GM12873 (cell line): ENCODE results near the gene SIL1.

Experiments
- TF ChIP-seq, protein P1 (sequence below): IDR thresholded peaks from 2 replicates; pipeline ENCODE4 v1.5.1; 2012; ENCODE audit warnings: low read depth, mild to moderate bottlenecking, moderate library complexity, low read length, control low read depth; ENCODE audit not compliant: insufficient read depth; ENCODE audit errors: missing control alignments

The SIL1 gene

DNA sequence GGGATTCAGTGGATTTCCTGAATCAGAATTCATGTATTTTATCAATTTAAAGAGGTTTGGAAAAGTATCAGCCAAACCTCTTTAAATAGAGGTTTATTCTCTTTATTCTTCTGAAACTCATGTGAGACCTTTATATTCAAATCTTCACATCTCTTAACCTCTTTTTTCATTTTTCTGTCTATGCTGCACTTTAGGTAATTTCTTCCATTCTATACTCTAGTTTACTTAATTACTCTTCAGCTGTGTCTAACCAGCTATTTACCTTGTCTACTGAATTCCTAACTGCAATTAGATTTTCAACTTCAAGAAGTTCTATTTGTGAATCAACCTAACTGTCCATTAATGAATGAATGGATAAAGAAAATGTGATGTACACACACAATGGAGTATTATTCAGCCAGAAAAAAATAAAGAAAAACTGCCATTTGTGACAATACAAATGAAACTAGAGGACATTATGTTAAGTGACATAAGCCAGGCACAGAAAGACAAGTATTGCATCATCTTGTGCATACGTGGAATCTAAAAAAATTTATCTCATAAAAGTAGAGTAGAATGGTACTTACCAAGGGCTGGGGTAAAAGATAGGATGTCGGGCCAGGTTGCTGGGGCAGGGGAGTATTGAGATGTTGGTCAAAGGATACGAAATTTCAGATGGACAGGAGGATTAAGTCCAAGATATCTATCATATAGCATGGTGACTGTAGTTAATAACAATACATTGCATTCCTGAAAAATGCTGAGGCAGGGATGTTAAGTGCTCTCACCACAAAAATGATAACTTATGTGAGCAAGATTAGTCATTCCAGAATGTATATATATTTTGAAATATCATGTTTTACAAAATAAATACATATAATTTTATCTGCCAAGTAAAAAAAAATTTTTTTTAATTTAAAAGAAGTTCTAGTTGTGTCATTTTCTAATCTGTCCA lies 193.5 kb downstream of the SIL1 start:
- TF ChIP-seq, protein P1, sequence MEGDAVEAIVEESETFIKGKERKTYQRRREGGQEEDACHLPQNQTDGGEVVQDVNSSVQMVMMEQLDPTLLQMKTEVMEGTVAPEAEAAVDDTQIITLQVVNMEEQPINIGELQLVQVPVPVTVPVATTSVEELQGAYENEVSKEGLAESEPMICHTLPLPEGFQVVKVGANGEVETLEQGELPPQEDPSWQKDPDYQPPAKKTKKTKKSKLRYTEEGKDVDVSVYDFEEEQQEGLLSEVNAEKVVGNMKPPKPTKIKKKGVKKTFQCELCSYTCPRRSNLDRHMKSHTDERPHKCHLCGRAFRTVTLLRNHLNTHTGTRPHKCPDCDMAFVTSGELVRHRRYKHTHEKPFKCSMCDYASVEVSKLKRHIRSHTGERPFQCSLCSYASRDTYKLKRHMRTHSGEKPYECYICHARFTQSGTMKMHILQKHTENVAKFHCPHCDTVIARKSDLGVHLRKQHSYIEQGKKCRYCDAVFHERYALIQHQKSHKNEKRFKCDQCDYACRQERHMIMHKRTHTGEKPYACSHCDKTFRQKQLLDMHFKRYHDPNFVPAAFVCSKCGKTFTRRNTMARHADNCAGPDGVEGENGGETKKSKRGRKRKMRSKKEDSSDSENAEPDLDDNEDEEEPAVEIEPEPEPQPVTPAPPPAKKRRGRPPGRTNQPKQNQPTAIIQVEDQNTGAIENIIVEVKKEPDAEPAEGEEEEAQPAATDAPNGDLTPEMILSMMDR = no peak

DNA sequence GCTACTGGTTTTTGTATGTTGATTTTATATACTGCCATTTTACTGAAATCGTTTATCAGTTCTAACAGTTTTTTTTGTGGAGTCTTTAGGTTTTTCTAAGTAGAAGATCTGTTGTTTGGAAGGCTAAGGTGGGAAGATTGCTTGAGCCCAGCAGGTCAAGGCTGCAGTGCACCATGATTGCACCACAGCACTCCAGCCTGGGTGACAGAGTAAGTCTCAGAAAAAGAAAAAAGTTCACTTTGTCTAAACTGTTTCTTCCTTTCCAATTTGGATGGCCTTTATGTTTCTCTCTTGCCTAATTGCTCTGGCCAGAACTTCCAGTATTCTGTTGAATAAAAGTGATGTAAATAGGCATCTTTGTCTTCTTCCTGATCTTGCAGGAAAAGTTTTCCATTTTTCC lies 198.5 kb downstream of the SIL1 start:
- TF ChIP-seq, protein P1 = no peak

DNA sequence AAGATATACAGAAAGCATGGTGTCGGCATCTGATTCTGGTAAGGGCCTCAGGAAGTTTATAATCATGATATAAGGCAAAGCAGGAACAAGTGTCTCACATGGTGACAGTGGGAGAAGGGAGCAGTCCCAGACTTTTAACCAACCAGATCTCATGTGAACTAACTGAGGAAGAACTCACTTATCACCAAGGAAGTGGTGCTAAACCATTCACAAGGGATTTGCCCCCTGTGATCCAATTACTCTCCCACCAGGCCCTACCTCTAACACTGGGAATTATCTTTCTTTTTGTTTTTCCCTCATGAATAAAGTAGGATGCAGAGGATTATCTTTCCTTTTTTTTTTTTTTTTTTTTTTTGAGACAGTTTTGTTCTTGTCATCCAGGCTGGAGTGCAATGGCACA lies 199.6 kb downstream of the SIL1 start:
- TF ChIP-seq, protein P1 = no peak

DNA sequence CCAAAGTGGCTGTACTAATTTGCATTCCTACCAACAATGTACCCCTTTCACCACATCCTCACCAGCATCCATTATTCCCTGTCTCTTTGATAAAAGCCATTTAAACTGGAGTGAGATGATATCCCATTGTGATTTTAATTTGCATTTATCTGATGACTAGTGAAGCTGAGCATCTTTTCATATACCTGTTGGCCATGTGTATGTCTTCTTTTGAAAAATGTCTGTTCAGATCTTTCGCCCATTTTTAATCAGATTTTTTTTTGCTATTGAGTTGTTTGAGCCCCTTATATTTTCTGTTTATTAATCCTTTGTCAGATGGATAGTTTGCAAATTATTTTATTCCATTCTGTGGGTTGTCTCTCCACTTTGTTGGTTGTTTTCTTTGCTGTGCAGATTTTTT lies 202.0 kb downstream of the SIL1 start:
- TF ChIP-seq, protein P1 = no peak

DNA sequence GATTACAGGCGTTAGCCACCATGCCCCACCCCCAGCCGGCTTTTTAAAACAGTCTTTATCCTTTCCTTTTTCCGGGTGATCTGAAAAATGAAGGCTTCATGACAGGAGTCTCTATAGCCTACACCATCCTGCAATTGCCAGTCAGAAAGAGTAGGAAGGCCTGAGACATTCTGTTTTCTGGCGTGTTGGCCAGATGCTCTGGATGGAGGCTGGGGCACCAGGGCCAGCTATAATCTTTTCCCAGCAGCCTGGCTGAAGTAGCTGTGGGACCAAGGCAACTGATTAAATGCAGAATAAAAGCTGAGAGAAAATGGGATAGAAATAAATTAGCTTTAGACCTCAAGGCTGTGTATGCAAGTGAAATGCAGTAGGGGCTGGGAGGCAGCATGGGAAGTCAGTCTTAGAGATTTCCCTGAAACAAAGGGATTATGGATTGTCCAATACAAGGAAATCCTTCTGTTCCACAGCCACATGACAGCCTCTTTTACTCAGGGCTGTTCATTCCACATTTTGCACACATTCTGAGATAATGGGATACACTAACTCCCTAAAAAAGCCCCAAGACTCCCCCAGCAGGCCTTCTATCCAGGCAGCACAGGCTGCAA lies 207.1 kb downstream of the SIL1 start:
- TF ChIP-seq, protein P1 = no peak

DNA sequence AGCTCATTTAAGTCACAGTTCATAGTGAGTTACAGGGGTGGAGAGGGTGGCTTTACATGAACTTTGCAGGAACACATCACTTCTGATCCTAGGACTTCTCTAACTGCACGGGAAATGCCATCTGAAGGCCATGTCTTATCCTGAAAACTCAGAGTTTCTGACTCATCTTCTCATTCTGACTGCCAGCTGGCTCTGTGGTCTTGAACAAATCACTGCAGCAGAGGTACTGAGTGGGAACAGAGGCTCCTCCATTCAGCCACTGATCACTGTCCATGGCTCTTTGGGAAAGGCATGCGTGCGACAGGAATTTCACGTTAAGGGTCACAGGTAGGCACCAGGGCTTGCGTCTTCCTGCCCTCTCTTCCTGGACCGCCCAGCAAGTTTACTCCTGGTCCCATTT lies 208.4 kb downstream of the SIL1 start:
- TF ChIP-seq, protein P1 = no peak

DNA sequence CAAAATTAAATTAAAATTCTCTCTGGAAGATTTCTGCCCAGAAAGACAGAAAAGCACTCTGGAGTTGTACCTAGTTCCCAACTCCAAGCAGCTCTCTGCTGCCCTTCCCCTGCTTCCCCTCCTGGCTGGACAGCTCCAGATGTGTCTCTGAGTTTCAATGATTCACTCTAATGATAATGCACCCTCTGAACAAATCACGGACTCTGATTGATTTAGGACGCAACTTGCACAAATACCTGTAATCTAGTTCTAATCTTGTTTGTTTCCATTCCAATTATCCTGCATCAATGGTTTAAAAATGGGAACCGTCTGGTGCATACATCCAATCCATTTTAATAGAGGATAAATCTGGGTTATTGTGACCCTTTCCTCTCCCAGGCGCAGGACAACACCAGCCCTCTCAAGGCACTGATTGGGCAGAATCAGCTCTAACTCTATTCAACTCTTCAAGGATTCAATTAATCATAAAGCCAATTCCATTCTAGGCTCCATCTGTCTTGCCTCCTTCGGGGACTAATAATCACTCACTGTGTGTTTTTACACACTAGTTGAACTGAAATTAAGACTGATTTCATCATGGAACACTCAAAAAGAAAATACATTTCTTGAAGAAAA lies 211.9 kb downstream of the SIL1 start:
- TF ChIP-seq, protein P1 = no peak
